NCI-H774 (cell line): ENCODE data around the gene APOL3.
"Not testable (repeated sequence)": the region's sequence is repeated elsewhere in the genome, so short reads cannot be mapped to it uniquely, and the experiment has no call there.

ENCODE experiments used
- DNase-seq: peaks from one replicate; lab custom pipeline; 2025; lab: John Stamatoyannopoulos, UW

The APOL3 gene

DNA sequence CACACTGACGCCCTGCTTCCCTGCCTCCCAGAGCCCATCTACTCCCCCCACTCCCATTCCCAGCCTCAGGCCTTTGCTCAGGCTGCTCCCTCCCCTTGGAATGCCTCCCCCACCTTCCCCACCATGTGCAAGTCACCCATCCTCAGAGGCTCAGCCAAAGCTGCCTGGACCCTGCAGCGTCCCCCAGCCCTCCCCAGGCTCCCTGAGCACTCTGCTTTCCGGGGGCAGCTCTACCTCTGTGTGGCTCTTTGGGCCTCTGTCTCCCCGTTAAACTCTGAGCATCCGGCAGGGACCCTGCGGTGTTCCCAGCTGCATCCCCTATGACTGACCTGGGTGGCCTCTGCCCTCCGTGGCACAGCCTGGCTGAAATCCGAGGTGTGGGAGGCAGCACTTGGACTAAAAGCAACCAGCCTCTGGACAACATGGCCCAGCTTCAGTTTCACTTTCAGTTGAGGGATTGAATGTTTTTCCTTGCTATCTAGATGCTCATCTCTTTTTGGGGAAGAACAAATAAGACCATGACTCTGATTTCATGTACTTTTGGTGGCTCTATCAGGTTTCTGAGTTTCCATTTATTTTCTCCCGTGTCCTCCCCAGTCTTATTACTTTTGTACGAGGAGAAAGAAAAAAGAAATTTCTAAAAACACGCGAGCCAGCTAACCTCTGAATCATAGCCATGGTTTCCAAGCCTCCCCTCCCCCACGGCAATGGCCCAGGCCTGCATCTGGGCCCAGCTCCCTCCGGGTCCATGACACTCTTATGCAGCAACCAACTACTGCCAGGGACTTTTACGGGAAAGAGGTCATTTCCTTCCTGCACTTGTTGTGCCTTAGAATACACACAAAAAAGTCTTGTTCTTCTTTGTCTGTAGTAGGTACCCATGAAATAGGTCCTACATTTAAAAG lies 3.8 kb downstream of the APOL3 start:
- DNase-seq, result no peak

DNA sequence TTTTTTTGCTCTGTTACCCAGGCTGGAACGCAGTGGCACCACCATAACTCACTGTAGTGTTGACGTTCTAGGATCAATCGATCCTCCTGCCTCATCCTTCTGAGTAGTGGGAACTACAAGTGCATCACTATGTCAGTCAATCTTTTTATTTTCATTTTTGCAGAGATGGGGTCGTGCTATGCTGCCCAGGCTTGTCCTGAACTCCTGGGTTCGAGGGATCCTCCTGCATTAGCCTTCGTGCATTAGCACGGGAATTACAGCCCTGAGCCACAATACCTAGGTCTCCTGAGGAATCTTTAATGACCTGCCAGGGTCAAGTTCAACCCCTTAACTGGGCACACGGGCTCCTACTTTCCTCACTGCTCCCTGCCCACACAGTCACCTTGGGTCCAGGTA lies 4.4 kb downstream of the APOL3 start:
- DNase-seq, result no peak

DNA sequence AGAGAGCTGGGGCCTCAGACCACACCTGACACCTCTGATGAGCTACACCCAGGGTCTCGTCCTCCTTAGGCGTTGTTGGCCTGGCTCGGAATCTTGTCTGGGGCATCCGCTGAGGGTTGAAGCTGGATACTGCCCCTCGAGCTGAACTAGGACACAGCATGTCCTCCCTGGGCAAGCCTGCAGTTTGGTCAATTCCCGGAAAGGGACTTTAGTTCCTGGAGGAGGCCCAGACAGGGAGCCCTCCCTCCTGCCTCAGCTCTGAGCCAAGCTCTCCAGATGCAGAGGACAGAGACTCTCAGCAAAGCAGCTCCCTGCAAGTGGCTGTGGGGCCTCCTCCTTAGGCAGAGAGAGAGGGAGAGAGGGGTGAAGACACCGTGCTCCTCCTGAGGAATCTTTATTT lies 4.9 kb downstream of the APOL3 start:
- DNase-seq, result no peak

DNA sequence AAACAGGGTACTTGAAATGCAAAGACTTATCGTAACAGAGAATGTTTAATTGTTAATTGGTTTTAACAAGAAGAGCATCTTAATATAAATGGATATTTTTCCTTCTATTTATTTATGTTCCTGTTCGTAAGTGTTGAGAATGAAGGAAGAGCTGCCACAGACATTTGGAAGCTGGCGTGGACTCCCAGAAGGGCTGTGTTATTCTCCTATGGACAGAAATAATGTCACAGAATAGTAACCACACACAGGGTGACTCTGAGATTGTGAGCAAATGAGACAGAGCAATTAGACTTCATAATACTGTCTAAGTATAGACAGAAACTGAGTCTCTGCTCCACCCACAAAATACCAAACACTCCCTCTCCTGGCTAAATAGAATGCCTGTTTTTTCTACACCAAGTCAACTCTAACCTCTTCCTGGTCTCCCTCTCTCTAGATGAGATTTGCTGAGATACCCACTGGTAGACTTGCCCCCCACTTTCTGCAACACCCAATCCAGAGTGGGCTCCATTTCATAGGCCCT lies 6.1 kb downstream of the APOL3 start:
- DNase-seq, result no peak

DNA sequence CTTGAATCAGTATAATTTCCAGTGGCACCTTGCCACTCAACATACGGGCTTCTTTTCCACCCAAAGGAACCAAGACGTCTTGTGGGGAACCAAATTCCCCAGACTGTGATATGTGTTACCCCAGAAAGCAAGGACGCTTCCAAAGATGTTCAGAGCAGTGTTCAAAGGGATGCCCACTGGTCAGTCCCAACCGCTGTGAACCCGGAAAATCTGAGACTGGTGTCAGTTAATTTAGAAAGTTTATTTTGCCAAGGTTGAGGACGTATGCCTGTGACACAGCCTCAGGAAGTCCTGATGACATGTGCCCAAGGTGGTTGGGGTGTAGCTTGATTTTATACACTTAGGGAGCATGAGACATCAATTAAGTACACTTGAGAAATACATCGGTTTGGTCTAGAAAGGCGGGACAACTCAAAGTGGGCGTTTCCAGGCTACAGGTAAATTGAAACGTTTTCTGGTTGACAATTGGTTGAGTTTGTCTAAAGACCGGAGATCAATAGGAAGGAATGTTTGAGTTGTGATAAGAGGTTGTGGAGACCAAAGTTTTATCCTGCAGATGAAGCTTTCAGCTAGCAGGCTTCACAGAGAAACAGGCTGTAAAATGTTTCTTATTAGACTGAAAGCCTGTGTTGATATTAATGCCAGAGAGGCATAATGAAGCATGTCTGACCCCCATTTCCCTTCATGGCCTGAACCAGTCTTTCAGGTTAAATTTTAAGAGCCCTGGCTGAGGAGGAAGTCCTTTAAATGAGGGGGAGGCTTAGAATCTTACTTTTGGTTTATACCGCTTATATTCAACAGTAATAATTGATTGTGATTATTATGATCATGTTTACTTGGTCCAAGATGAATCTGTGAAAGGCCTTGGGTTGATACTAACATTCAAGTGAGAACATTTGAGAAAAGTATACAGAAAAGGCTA lies 6.8 kb downstream of the APOL3 start:
- DNase-seq, result no peak

DNA sequence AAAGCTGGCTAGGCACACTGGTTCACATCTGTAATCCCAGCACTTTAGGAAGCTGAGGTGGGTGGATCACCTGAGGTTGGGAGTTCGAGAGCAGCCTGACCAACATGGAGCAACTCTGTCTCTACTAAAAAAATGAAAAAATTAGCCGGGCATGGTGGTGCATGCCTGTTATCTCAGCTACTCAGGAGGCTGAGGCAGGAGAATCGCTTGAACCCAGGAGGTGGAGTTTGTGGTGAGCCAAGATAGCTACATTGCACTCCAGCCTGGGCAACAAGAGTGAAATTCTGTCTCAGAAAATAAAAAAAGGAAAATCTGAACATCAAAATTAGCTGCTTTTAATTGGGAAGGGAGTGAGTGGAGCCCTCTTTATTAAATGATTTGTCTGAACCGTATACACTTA lies 7.7 kb downstream of the APOL3 start:
- DNase-seq, result not testable (repeated sequence)

DNA sequence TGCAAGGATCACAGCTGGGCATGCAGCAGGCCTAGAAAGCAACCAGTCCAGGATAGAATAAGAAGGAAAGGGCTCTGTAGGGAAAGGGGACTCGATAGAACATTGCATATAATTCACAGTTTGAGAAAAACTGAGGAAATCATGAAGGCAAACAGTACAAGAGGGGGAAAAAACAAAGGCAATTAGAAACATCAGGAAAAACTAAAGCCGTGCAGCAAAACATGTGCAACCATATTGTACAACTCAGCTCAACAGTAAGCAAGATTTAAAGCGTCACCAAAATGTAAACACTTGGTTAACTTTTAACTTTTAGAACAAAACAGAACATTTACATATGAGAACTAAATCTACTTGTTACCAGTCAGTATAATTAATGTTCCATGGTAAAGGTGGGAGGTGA lies 8.5 kb downstream of the APOL3 start:
- no peak for DNase-seq

DNA sequence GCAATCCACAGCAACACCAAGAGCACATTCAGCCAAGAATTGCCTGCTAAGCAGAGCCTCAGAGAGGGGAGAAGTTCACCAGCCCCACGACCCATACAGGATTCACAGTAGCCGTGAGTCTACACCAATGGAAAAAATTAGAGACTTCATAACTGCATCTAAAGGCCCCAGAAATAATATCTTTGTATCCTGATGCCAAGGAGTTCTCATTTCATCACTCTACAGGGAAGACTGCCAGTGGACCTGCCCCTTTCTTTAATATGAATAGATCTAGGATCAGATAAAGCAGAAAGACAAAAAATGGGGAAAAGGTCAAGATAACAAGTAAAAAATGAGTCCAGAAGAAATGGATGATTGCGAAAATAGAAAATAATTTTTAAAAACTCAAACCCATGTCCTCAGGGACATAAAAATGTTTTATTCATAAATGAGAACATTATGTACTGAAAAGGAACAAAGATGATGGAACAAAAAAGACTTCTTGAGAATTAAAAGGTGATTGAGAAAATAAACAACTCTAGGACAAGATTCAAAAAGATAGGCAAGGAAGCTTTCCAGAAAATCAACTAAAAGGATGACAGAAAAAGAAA lies 9.5 kb downstream of the APOL3 start:
- no peak for DNase-seq

DNA sequence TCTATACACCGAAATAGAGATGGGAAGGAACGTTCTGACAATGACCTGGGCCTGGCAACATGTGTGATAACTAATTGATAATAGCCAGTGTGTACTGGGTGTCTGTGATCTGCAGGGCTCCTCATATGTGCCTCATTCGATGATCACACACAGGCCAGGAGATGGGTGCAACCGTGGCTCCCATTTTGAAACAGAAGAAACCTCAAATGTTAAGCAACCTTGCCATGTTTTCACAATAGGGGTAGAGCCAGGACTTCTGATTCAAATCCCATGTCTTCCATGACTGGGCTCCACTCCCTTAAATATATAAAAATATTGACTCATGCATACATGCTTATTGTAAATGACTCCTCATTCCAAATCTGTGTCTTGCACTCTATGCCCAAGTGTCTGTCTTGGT lies 11.1 kb downstream of the APOL3 start:
- DNase-seq, result no peak

DNA sequence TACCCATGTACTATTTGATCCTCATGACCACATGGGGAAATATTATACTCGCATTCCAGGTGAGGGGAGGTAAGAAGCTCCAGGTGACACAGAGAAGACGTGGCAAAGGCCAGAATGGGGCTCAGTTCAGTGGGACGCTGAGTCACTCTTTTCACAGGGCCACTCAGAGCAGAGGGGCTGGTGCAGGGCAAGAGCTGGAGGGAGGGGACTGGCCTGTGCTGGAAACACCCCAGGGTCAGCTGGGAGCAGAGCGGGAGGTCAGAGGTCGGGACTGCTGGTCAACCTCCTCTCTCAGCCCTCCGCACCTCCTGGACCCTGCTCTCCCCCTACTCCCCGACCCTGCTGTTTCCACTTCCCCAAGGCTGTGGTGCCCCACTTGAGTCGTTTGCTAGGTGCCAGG lies 12.1 kb downstream of the APOL3 start:
- no peak for DNase-seq

DNA sequence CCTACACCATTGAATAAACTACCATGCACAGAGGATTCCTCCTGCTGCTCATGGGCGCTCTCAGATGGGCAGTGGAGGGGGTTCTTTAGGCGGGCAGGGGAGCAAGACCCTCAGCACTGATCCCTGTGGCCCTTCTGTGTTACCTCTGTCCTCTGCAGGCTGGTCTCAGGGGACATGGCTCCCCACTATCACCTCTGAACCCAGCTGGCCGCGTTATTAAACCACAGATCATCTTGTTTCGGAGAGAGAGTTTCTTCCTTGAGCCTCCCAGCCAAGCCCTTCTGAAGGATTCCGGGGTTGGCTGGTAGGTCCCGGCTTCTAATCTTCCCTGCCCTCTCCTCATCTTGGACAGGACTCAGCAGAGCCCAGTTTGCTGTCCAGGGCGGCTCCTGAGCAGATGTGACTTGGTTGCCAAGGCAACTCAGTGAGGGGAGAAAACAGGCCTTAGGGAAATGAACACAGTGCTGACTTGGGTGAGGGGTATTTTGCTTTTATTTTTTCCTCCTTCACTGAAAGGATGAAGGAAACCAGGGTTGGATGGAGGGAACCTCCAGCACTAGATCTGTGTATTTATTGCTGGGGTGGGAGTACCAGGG lies 13.3 kb downstream of the APOL3 start:
- no peak for DNase-seq

DNA sequence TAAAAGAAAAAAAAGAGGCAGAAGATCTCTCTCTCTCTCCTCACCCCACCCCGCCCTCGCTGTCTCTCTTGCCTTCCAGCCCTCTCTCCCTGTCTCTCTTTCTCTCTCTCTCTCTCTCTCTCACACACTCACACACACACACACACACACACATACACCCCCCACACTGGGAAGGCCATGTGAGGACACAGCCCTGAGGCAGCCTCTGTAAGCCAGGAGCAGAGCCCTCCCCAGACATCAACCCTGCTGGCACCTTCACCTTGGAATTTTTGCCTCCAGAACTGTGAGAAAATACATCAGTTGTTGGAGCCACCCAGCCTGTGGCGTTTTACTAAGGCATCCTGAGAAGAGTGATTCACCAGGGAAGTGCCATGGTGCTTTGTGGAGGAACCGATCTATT lies 14.7 kb downstream of the APOL3 start:
- no peak for DNase-seq

DNA sequence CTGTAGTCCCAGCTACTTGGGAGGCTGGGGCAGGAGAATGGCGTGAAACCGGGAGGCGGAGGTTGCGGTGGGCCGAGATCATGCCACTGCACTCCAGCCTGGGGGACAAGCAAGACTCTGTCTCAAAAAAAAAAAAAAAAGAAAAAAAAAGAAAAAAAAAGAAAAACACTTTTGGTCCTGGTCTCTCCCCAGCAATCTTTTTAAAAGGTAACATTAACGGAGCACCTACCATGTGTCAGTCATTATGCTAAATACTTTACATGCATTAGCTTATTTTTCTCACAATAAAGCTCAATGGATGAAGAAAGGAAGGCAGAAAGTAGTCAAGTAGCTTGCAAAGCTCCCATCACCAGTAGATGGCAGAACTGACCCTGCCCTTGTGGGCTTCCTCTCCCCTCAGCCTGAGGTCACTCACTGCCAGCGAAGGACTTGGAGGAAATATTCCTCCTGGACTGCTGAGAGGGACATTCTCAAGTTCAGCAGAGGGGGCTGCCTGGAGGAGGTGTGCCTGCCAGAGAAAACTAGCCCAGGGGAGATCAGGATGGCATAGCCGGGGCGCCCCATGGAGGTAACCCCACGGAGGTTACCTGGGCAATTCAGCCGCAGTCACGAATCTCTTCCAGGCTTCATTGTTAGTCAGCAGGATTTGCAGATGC lies 15.5 kb downstream of the APOL3 start:
- peak; percentile 41 for DNase-seq

DNA sequence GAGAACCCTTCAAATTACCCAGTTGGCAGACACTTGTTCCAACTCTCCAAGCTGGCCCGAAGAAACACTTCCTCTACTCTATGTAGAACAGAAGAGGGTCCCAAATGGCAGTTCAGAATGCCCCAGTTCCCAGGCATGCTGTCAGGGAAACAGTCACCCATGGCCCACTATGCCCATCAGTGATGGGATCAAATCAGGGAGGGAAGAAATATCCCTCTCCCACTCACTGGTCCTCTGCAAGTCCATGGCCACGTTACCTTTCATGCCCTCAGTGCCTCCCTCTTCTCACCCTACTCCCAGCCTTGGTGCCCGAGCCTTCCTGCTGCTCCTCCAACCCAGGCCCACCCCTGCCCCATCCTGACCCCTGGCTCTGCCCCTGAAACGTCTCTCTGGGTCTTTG lies 16.6 kb downstream of the APOL3 start:
- DNase-seq, result no peak

DNA sequence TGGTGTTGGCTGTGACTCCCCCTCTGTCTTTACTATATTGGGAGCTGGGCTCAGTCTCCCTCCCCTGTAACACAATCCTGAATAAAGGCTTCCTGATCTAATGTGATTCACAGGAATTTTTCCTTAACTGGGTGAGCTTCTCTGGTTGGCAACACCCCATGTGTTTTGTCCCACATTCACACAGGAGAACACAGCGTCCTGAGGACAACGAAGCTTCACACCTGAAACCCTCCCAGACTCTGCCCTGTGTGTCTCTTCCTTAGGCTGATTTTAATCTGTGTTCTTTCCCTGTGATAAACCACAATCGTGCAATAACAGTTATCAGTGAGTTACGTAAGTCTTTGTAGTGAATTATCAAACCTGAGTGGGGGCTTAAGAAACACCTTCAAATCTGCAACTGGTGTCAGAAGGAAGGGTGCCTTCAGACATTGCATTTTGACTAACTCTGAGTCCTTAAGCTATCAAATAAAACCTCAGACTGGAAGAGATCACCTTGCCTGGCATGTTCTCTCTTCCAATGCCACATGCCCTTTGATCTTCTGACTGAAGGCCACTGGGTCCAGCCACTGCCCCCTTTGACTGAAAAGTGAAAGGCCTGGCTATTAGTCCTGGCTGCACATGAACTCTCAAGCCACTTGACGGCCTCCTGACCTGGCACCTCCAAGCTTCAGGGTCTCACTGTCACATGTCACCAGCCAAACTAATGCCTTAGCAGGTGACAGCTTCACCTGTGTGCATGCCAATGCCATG lies 17.3 kb downstream of the APOL3 start:
- no peak for DNase-seq

DNA sequence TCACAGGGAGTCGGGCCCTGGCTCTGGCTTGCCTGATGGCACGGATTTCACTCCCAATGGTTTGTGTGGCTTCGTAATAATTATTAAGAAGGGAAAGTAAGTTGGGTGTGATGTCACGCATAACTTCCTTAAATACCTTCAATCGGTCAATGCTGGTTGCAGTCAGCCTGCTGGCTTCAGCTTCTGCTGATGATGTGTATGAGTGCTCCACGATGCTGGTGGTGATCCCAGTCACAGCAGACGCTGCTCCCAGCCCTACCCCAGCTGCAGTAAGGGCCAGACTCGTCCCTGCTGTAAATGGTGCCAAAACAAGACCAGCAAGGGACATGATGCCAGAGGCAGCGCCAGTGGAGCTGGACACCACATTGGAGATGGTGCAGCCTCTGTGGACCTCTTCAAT lies 19.1 kb downstream of the APOL3 start:
- DNase-seq, result no peak

DNA sequence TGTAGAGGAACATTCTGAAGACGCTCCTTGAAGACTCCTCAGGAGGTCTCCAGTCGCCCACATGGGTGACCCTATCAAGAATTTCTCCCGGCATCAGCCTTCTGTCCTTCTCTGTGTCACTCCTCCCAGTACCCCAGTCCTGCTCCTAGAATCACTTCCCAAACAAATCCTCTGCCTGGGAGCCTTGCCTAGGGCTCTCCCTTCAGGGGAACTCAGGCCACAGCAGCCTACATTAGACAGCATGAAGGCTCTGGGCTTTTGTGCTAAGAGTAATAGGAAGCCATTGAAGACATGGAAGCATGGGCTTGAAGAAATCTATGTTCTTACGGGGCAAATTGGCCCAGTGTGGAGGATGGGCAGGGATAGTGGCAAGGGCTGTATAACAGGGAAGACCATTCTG lies 21.8 kb downstream of the APOL3 start:
- DNase-seq, result not testable (repeated sequence)

DNA sequence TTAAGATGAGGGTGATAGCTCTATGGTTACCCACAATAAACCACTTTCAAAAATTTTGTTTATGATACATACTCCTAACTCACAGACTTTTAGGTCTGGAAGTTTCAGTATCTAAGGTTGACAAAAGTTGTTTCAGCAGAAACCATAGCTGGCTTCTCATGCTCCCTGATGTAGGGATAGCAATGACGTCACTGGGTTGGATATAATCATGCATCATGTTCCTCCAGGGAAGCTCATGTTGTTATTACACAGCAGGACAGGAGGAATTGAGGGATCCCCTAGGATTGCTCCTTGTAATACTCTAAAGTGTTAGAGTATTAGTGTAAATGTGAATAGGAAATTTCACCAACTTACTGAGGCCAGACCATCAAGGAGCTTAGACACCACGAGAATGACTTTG lies 23.6 kb downstream of the APOL3 start:
- no peak for DNase-seq

DNA sequence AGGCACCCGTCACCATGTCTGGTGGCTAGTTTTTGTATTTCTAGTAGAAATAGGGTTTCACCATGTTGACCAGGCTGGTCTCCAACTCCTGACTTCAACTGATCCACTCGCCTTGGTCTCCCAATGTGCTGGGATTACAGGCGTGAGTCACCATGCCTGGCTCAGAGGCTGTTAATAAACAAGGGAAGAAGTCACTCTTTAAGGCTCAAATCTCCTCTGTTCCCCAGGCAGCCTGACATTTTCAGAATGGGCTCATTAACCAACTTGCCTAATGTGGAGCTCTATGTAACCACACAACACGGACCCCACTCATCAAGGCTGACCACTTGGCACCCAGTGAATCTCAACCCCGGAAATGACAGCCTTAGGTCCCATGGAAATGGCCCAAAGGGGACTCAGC lies 24.1 kb downstream of the APOL3 start:
- no peak for DNase-seq

DNA sequence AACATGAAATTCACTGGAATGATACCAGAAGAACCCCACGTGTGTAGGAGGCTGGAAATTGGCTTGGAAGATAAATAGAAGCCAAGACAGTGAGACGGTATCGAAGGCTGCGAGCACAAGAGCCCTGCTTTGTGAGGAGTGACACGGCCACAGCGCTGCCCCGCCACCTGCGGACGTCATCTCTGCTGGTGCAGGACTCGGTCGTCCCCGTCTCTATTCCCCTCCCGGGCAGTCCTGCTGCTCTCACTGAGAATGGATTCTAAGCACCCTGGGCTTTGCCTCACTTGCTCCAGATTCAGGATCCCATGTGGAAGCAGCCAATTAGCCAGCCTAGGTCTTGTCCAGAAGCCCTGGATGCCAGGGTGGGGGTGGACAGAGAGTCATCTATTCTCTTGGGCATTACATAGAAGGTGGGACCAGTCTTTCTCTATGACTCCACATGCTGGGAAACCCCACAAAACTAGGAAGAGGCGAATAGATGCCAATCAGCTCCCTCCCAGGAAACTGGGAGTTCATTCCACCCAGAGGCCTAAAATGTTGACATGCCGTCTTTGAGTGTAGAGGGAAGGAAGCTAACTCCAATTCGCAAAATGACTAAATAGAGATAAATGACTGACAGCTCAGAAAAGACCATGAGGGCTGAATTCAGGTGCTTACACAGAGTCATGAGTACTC lies 25.1 kb downstream of the APOL3 start:
- DNase-seq, result no peak
